ENCODE measurements around the gene IL9.
A peak's percentile ranks its signal among the peaks of the same experiment; 100 is the strongest.

Gene IL9

DNA sequence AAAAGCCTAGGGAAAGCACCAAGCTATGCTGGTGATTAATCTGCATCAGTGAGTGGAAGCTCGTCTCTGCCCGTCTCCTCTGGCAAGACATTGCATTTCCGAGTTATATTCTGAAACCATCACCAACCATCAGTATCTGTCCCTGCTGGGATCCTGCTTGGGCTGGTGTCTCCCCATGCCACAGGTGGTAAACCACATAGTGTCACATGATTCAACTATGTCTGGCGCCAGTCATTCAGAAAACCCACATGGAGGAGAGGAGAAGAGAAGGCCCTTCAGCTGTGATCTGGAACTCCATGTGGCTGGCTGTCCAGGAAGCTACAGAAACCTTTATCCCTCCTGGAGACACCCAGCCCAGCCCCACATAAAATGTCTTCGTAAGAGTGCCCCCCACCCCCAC, 4.8 kb downstream of the IL9 start:
- H3K36me3 ChIP-seq (replicated peaks; ENCODE audit: insufficient read depth, low read length), result no peaks in the 10 kb centered on the region
- H3F3A ChIP-seq (ENCODE audit: insufficient read depth, low read length), result peaks cover 13% of the 10 kb centered on the region
- no peaks in the 10 kb centered on the region for H3K27me3 ChIP-seq (replicated peaks; ENCODE audit: insufficient read depth, low read length)
- H4K20me1 ChIP-seq (ENCODE audit: insufficient read depth, low read length), result no peaks in the 10 kb centered on the region
- H2AFZ ChIP-seq (ENCODE audit: low read length), result no peak overlapping the region
- peak overlapping the region; percentile 26; the same call in 1 of the 2 replicates for H3K27ac ChIP-seq (ENCODE audit: low read length)
- peaks cover 30% of the 10 kb centered on the region for H3K4me1 ChIP-seq (ENCODE audit: low read length)
- H3K4me3 ChIP-seq (ENCODE audit: low read length), result no peak overlapping the region
- H3K9ac ChIP-seq (ENCODE audit: low read length), result no peak overlapping the region
- H3K9me3 ChIP-seq (replicated peaks; ENCODE audit: insufficient read depth, low read length), result no peaks in the 10 kb centered on the region
- peak overlapping the region; percentile 39 for H3K4me2 ChIP-seq (ENCODE audit: low read depth, low read length)
- no peak for TF ChIP-seq EZH2 (optimal IDR thresholded peaks at IDR 0.05; ENCODE audit: low read depth, low read length)
- TF ChIP-seq, protein P1, sequence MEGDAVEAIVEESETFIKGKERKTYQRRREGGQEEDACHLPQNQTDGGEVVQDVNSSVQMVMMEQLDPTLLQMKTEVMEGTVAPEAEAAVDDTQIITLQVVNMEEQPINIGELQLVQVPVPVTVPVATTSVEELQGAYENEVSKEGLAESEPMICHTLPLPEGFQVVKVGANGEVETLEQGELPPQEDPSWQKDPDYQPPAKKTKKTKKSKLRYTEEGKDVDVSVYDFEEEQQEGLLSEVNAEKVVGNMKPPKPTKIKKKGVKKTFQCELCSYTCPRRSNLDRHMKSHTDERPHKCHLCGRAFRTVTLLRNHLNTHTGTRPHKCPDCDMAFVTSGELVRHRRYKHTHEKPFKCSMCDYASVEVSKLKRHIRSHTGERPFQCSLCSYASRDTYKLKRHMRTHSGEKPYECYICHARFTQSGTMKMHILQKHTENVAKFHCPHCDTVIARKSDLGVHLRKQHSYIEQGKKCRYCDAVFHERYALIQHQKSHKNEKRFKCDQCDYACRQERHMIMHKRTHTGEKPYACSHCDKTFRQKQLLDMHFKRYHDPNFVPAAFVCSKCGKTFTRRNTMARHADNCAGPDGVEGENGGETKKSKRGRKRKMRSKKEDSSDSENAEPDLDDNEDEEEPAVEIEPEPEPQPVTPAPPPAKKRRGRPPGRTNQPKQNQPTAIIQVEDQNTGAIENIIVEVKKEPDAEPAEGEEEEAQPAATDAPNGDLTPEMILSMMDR (IDR thresholded peaks at IDR 0.05; ENCODE audit: low read length), result no peak
- no peak for TF ChIP-seq EZH2phosphoT487 (IDR thresholded peaks at IDR 0.05; ENCODE audit: low read length)
- H3K9me2 ChIP-seq (replicated peaks; ENCODE audit: insufficient read depth, low read length), result no peaks in the 10 kb centered on the region
- no peaks in the 10 kb centered on the region for H3K79me2 ChIP-seq (ENCODE audit: low read length)
- peak; percentile 92 for DNase-seq

DNA sequence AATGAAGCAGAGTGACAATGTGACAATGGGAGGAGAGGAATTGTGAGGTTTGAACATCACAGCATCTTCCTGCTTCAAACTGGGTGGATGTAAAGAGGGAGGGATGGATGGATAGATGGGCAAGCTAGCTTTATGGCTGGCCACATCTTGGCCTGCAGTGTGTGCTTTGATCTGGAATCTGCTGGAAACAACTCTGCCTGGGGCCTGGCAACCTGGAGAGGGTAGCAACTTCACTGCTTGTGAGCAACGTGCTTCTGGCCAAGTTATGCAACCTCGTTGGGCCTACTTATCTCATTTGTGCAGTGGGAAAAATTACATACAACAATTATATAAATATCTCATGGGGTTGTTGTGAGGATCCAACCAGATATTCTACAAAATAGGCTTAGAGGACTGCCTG, 5.3 kb downstream of the IL9 start:
- H3K9me2 ChIP-seq (replicated peaks; ENCODE audit: insufficient read depth, low read length), result no peaks in the 10 kb centered on the region
- peaks cover 13% of the 10 kb centered on the region for H3F3A ChIP-seq (ENCODE audit: insufficient read depth, low read length)
- no peaks in the 10 kb centered on the region for H3K36me3 ChIP-seq (replicated peaks; ENCODE audit: insufficient read depth, low read length)
- no peaks in the 10 kb centered on the region for H3K9me3 ChIP-seq (replicated peaks; ENCODE audit: insufficient read depth, low read length)
- H3K9ac ChIP-seq (ENCODE audit: low read length), result no peak overlapping the region
- H3K79me2 ChIP-seq (ENCODE audit: low read length), result no peaks in the 10 kb centered on the region
- H4K20me1 ChIP-seq (ENCODE audit: insufficient read depth, low read length), result no peaks in the 10 kb centered on the region
- H3K4me2 ChIP-seq (ENCODE audit: low read depth, low read length), result peak overlapping the region; percentile 39
- TF ChIP-seq EZH2phosphoT487 (IDR thresholded peaks at IDR 0.05; ENCODE audit: low read length) (no peak), EZH2 (optimal IDR thresholded peaks at IDR 0.05; ENCODE audit: low read depth, low read length) (no peak)
- TF ChIP-seq, protein P1 (IDR thresholded peaks at IDR 0.05; ENCODE audit: low read length), result no peak
- no peak overlapping the region for H3K4me3 ChIP-seq (ENCODE audit: low read length)
- no peak overlapping the region for H2AFZ ChIP-seq (ENCODE audit: low read length)
- no peak for DNase-seq
- peak overlapping the region; percentile 26; the same call in 1 of the 2 replicates for H3K27ac ChIP-seq (ENCODE audit: low read length)
- no peaks in the 10 kb centered on the region for H3K27me3 ChIP-seq (replicated peaks; ENCODE audit: insufficient read depth, low read length)
- H3K4me1 ChIP-seq (ENCODE audit: low read length), result peaks cover 30% of the 10 kb centered on the region

DNA sequence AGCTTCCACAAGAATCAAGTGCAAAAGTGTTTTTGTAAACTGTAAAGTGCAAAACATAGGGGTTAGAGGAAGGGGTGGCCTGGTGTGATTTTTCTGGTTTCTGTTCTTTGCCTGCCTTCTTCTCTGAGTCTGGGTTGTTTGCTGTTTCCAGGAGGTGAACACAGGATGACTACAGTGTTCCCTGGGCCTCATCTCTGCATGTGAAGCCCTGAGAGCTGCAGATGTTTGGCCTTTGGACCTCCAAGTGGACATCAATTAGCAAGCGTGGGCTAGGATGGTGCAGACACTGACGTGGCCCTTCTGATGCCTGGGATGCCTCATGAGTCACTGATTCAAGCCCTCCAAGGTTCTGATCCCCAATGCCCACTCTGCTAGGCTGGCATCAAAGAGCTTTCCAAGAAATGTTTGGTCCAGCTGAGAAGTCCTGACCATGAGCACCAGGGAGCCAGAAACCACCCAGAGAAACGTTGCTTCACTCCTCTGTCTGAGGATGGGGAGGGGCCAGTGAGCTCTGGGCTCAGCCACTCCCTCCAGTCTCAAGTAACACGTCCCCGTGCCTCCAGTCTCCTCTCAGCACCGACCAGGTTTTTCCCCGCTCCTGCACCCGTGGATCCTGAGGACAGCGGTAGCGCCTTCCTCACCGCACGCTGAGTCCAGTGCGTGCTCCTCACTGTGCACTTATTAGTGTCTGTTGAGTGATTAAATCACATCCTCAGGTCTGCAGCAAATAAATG, 7.6 kb downstream of the IL9 start:
- H3K9me3 ChIP-seq (replicated peaks; ENCODE audit: insufficient read depth, low read length), result no peaks in the 10 kb centered on the region
- H4K20me1 ChIP-seq (ENCODE audit: insufficient read depth, low read length), result no peaks in the 10 kb centered on the region
- peak overlapping the region; percentile 35; the same call in 1 of the 2 replicates for H3K27ac ChIP-seq (ENCODE audit: low read length)
- peaks cover 35% of the 10 kb centered on the region for H3K4me1 ChIP-seq (ENCODE audit: low read length)
- H3K9me2 ChIP-seq (replicated peaks; ENCODE audit: insufficient read depth, low read length), result no peaks in the 10 kb centered on the region
- peaks cover 13% of the 10 kb centered on the region for H3F3A ChIP-seq (ENCODE audit: insufficient read depth, low read length)
- H2AFZ ChIP-seq (ENCODE audit: low read length), result peak overlapping the region; percentile 65
- H3K27me3 ChIP-seq (replicated peaks; ENCODE audit: insufficient read depth, low read length), result no peaks in the 10 kb centered on the region
- no peaks in the 10 kb centered on the region for H3K36me3 ChIP-seq (replicated peaks; ENCODE audit: insufficient read depth, low read length)
- peak overlapping the region; percentile 22; the same call in 1 of the 2 replicates for H3K4me3 ChIP-seq (ENCODE audit: low read length)
- H3K9ac ChIP-seq (ENCODE audit: low read length), result no peak overlapping the region
- peak overlapping the region; percentile 59 for H3K4me2 ChIP-seq (ENCODE audit: low read depth, low read length)
- TF ChIP-seq EZH2phosphoT487 (IDR thresholded peaks at IDR 0.05; ENCODE audit: low read length) (no peak), EZH2 (optimal IDR thresholded peaks at IDR 0.05; ENCODE audit: low read depth, low read length) (no peak)
- TF ChIP-seq, protein P1 (IDR thresholded peaks at IDR 0.05; ENCODE audit: low read length), result no peak
- no peak for DNase-seq
- no peaks in the 10 kb centered on the region for H3K79me2 ChIP-seq (ENCODE audit: low read length)

Measured in MM.1S (cell line).